Inflammatory macrophage treated with lipopolysaccharide for 4 hours (primary cell): ENCODE results near the gene SORCS3.

Source experiments
- DNase-seq: peaks from one replicate; pipeline ENCODE4 v3.0.0-alpha.2; 2020

Gene SORCS3

GRCh38 chr10:104872691-104873090, 231.6 kb downstream of the SORCS3 start:
- no peak for DNase-seq

- no peak for DNase-seq
Observed at GRCh38 chr10:104873161-104873560, 232.1 kb downstream of the SORCS3 start.

- no peak for DNase-seq
Observed at GRCh38 chr10:104875561-104875960, 234.5 kb downstream of the SORCS3 start.

GRCh38 chr10:104880624-104881398, 239.7 kb downstream of the SORCS3 start:
- DNase-seq: no peak

- DNase-seq: no peak
Observed at GRCh38 chr10:104881740-104882139, 240.7 kb downstream of the SORCS3 start.

GRCh38 chr10:104892879-104893617, 252.0 kb downstream of the SORCS3 start:
- DNase-seq: no peak

GRCh38 chr10:104893701-104894100, 252.6 kb downstream of the SORCS3 start:
- no peak for DNase-seq

- DNase-seq: no peak
Observed at GRCh38 chr10:104894681-104895080, 253.6 kb downstream of the SORCS3 start.

- DNase-seq: no peak
Observed at GRCh38 chr10:104895541-104895940, 254.5 kb downstream of the SORCS3 start.

- DNase-seq: no peak
Observed at GRCh38 chr10:104895981-104896380, 254.9 kb downstream of the SORCS3 start.

- DNase-seq: no peak
Observed at GRCh38 chr10:104897696-104898095, 256.6 kb downstream of the SORCS3 start.

GRCh38 chr10:104899779-104900178, 258.7 kb downstream of the SORCS3 start:
- no peak for DNase-seq

- no peak for DNase-seq
Observed at GRCh38 chr10:104903433-104903832, 262.3 kb downstream of the SORCS3 start.

- DNase-seq: no peak
Observed at GRCh38 chr10:104904753-104905323, 263.7 kb downstream of the SORCS3 start.

GRCh38 chr10:104906112-104906511, 265.0 kb downstream of the SORCS3 start:
- no peak for DNase-seq

GRCh38 chr10:104907521-104907920, 266.4 kb downstream of the SORCS3 start:
- no peak for DNase-seq

GRCh38 chr10:104908581-104908980, 267.5 kb downstream of the SORCS3 start:
- DNase-seq: no peak

GRCh38 chr10:104910712-104911111, 269.6 kb downstream of the SORCS3 start:
- no peak for DNase-seq

GRCh38 chr10:104913390-104913789, 272.3 kb downstream of the SORCS3 start:
- DNase-seq: no peak

GRCh38 chr10:104920476-104920875, 279.4 kb downstream of the SORCS3 start:
- DNase-seq: no peak

- DNase-seq: no peak
Observed at GRCh38 chr10:104921763-104922162, 280.7 kb downstream of the SORCS3 start.

GRCh38 chr10:104922810-104923209, 281.7 kb downstream of the SORCS3 start:
- DNase-seq: no peak

GRCh38 chr10:104923501-104923900, 282.4 kb downstream of the SORCS3 start:
- no peak for DNase-seq
